IPS-18a (cell line): ENCODE results near the gene KIF9.
"Not testable (repeated sequence)": the region's sequence is repeated elsewhere in the genome, so short reads cannot be mapped to it uniquely, and the experiment has no call there.

ENCODE experiments used
- H3K27ac ChIP-seq: one replicate; pipeline ENCODE4 v1.5.1; 2013; ENCODE audit warnings: low read length
- H3K27me3 ChIP-seq: one replicate; pipeline ENCODE4 v1.6.1; 2013; ENCODE audit warnings: mild to moderate bottlenecking, low read length; ENCODE audit not compliant: control insufficient read depth, insufficient read depth
- H3K36me3 ChIP-seq: one replicate; pipeline ENCODE4 v1.6.1; 2013; ENCODE audit warnings: low read depth, low read length; ENCODE audit not compliant: control insufficient read depth
- H3K4me1 ChIP-seq: one replicate; pipeline ENCODE4 v1.6.1; 2013; ENCODE audit warnings: low read depth, low read length; ENCODE audit not compliant: control insufficient read depth
- H3K4me3 ChIP-seq: one replicate; pipeline ENCODE4 v1.5.1; 2013; ENCODE audit warnings: low read length
- H3K9ac ChIP-seq: one replicate; pipeline ENCODE4 v1.6.1; 2013; ENCODE audit warnings: mild to moderate bottlenecking, low read length, moderate library complexity
- H3K9me3 ChIP-seq: one replicate; pipeline ENCODE4 v1.6.1; 2013; ENCODE audit warnings: low read depth, low read length; ENCODE audit not compliant: control insufficient read depth

KIF9 gene

GRCh38 chr3:47266709-47267489 lies 15.7 kb downstream of the KIF9 start:
- no peaks in the 10 kb centered on the region for H3K9me3 ChIP-seq
- no peak overlapping the region for H3K27ac ChIP-seq
- no peaks in the 10 kb centered on the region for H3K27me3 ChIP-seq
- H3K4me3 ChIP-seq = no peak overlapping the region
- no peaks in the 10 kb centered on the region for H3K36me3 ChIP-seq
- no peak overlapping the region for H3K9ac ChIP-seq
- H3K4me1 ChIP-seq = no peaks in the 10 kb centered on the region

- Histone ChIP-seq H3K4me1 (no peaks in the 10 kb centered on the region), H3K9me3 (no peaks in the 10 kb centered on the region), H3K27me3 (no peaks in the 10 kb centered on the region), H3K27ac (no peak overlapping the region), H3K36me3 (no peaks in the 10 kb centered on the region), H3K4me3 (no peak overlapping the region), H3K9ac (no peak overlapping the region)
These were observed 16.7 kb downstream of the KIF9 start for GRCh38 chr3:47265725-47266428.

DNA sequence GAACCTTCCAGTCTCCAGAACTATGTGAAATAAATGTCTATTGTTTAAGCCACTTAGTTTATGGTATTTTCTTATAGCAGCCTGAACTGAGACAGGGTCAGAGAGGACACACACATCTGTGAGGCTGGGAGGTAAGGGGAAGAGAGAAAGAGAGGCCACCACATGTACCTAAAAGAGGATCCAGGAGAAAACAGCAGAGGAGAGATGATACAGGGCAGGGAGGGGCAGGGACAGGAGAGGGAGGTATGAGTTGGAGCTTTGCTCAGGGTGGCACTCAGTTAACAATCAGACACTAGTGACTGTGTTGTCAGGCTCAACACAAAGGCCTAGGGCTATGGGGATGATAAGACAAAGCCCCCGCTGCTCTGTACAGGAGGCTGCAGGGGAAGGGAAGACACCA lies 17.6 kb downstream of the KIF9 start:
- no peaks in the 10 kb centered on the region for H3K36me3 ChIP-seq
- no peak overlapping the region for H3K9ac ChIP-seq
- H3K4me3 ChIP-seq = no peak overlapping the region
- no peak overlapping the region for H3K27ac ChIP-seq
- H3K27me3 ChIP-seq = no peaks in the 10 kb centered on the region
- H3K9me3 ChIP-seq = no peaks in the 10 kb centered on the region
- peaks cover 3% of the 10 kb centered on the region for H3K4me1 ChIP-seq

GRCh38 chr3:47261301-47261700 lies 21.3 kb downstream of the KIF9 start:
- Histone ChIP-seq H3K36me3 (no peaks in the 10 kb centered on the region), H3K9ac (no peak overlapping the region), H3K9me3 (no peaks in the 10 kb centered on the region), H3K27me3 (no peaks in the 10 kb centered on the region), H3K4me3 (no peak overlapping the region), H3K4me1 (peaks cover 3% of the 10 kb centered on the region), H3K27ac (no peak overlapping the region)

GRCh38 chr3:47260605-47261004 lies 22.0 kb downstream of the KIF9 start:
- H3K27ac ChIP-seq = no peak overlapping the region
- H3K4me3 ChIP-seq = no peak overlapping the region

DNA sequence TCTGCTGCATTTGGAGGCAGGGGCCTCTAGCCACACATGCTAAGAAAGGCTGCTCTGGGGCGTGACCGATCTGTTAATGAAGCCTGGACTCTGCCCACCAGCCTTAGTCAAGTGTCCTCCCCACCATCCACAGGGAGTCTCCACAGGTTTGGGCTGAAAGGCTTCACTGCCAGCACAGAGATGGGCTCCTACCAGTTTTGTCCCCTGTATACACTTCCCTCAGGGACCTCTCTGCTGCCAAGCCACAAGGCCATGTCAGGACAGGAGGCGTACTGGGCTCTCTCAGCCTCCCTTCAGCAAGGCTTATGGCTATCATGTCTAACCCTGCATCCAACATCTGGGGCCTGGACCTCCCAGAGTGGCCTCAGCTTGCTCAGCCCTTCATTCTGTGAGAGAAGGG lies 23.5 kb downstream of the KIF9 start:
- H3K9ac ChIP-seq = no peak overlapping the region
- H3K9me3 ChIP-seq = no peaks in the 10 kb centered on the region
- peaks cover 3% of the 10 kb centered on the region for H3K4me1 ChIP-seq
- no peaks in the 10 kb centered on the region for H3K36me3 ChIP-seq
- H3K4me3 ChIP-seq = no peak overlapping the region
- H3K27me3 ChIP-seq = no peaks in the 10 kb centered on the region
- no peak overlapping the region for H3K27ac ChIP-seq

More at GRCh38 chr3:47260605-47261004, 22.0 kb downstream of the KIF9 start:
- Histone ChIP-seq H3K4me1 (peaks cover 3% of the 10 kb centered on the region), H3K36me3 (no peaks in the 10 kb centered on the region), H3K27me3 (no peaks in the 10 kb centered on the region), H3K9me3 (no peaks in the 10 kb centered on the region), H3K9ac (no peak overlapping the region)

- not testable (repeated sequence) for H3K27me3 ChIP-seq, H3K27ac ChIP-seq, H3K4me3 ChIP-seq, H3K9ac ChIP-seq, H3K9me3 ChIP-seq, H3K4me1 ChIP-seq, H3K36me3 ChIP-seq
These were observed 26.3 kb downstream of the KIF9 start for GRCh38 chr3:47256331-47256730.

GRCh38 chr3:47251689-47252088 lies 30.9 kb downstream of the KIF9 start:
- no peaks in the 10 kb centered on the region for H3K9me3 ChIP-seq
- no peaks in the 10 kb centered on the region for H3K27me3 ChIP-seq
- no peak overlapping the region for H3K4me3 ChIP-seq
- H3K27ac ChIP-seq = no peak overlapping the region
- peaks cover 3% of the 10 kb centered on the region for H3K4me1 ChIP-seq
- no peaks in the 10 kb centered on the region for H3K36me3 ChIP-seq
- H3K9ac ChIP-seq = no peak overlapping the region

GRCh38 chr3:47251085-47251484 lies 31.5 kb downstream of the KIF9 start:
- H3K27me3 ChIP-seq, H3K4me1 ChIP-seq, H3K9ac ChIP-seq, H3K4me3 ChIP-seq, H3K27ac ChIP-seq, H3K36me3 ChIP-seq, H3K9me3 ChIP-seq: not testable (repeated sequence)

- H3K27ac ChIP-seq = no peak overlapping the region
- peaks cover 3% of the 10 kb centered on the region for H3K4me1 ChIP-seq
- no peak overlapping the region for H3K4me3 ChIP-seq
- no peaks in the 10 kb centered on the region for H3K36me3 ChIP-seq
- H3K9me3 ChIP-seq = no peaks in the 10 kb centered on the region
- H3K9ac ChIP-seq = no peak overlapping the region
- no peaks in the 10 kb centered on the region for H3K27me3 ChIP-seq
These were observed 32.1 kb downstream of the KIF9 start for GRCh38 chr3:47250309-47251060.

DNA sequence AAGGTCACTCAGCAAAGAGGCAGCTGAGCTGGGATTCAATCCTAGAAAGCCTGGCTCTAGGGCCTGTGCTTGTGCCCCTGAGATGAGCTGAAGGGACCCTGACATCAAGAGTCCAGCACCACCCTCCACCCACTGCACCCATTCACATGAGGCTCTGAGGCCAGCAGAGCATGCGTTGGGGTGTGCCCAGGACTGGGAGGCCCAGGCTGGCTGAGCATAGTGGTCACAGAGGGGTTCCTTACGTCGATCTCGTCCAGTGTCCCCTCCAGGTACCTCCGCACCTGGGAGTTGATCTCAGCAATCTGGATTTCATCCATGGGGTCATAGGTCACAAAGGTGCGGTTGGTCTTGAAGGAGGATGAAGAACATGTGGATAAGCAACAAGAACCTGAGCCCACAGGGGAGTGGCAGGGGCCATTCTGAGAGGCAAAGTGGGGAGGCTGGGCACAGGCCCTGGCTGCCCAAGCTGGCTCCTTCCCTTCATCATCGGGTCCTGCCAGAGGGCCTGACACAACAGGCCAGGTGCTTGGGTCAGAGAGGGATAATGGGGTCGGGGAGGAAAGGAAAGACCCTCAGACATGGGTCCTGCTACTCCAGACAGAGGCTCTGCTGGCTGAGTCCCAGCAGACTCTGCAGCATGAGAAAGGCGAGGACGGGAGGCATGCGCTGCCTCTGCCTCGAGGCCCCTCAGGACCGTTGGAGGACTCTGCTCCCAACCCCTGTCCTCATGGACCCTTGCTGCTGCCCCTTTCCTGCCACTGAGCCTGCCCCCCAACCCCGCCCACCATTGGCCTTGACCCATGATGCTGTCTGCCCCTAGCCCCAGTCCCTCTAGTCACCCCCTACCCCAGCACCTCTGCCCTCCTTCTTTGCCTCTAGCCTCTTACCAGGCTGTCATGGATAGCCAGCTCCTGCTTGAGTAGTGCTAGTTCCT lies 35.2 kb downstream of the KIF9 start:
- H3K9ac ChIP-seq = no peak overlapping the region
- H3K27me3 ChIP-seq = no peaks in the 10 kb centered on the region
- no peaks in the 10 kb centered on the region for H3K36me3 ChIP-seq
- H3K9me3 ChIP-seq = no peaks in the 10 kb centered on the region
- H3K4me1 ChIP-seq = peaks cover 3% of the 10 kb centered on the region
- no peak overlapping the region for H3K4me3 ChIP-seq
- H3K27ac ChIP-seq = no peak overlapping the region
